Measurements from ENCODE around the gene TTC28.

GRCh38 chr22:28395920-28396753, 283.5 kb downstream of the TTC28 start:
- TF ChIP-seq CTCF (IDR thresholded peaks at IDR 0.05) (no peak), POLR2A (IDR thresholded peaks at IDR 0.05) (no peak)

Measured in uterus (tissue), 2 donors.